ENCODE data around the gene ACTL10. TPM values are rescaled to one million over a fixed set of nuclear protein-coding genes. Genes with fewer than 3 reads are reported as not detected.

Gene ACTL10
- total and polyA plus RNA-seq, 2 of the 13 experiments (the other 11 are each of a cell fraction or from before 2014, with no cell fraction given), result not detected

DNA sequence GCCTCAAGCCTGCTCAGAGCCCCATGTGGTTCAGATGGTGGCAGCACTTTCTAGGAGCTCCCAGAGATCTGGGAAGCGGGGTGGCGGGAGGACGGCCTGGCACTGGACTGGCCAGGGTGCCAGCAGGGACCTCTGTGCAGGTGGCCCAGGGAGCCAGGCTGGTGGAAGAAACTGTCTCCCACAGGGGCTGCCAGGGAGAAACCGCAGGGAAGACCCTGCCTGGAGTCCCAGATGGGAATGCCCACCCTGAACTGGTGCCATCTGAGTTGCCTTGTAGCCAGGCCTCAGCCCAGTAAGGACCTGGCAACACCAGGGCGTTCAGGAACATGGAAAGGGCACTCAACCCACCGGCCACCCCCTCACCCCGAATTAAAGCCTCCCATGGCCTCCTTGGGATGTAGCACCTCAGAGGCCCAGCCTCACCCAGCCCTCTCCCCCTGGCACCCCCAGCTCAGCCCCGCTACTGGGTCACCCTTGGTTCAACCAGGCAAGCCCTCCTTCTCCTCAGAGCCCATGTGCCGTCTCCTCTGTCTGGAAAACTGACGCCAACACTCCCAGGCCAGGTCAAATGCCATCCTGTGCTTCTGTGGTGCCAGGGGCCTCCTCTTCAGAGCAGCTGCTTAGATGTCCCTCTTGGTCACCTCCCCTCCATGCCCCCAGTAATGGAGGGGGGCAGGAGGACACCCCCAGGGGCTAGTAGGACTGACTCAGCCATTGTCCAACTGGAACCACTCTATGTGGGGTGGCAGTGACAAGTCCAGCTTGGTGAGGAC lies 10.5 kb upstream of the ACTL10 start (continued):
- TF ChIP-seq ZFP62 (CRISPR knock-in tag; IDR thresholded peaks at IDR 0.05) (no peak), MTF1 (CRISPR knock-in tag; IDR thresholded peaks at IDR 0.05) (no peak), YEATS4 (CRISPR knock-in tag; IDR thresholded peaks at IDR 0.05; ENCODE audit: borderline replicate concordance) (no peak), POLR2A (IDR thresholded peaks at IDR 0.05; ENCODE audit: insufficient read depth in 1 of 2, low read depth in 2 of 2, low read length in 2 of 2) (peak in 1 of 2 experiments; percentile 49; a peak in 2 of 4 replicates), BHLHE40 (IDR thresholded peaks at IDR 0.05; ENCODE audit: low read length) (no peak), HNRNPL (IDR thresholded peaks at IDR 0.05; ENCODE audit: low read depth, low read length) (0 out of 2 replicates have a peak, but pooled peaks have one; percentile 48), SP4 (CRISPR knock-in tag; IDR thresholded peaks at IDR 0.05) (no peak), AKAP8 (CRISPR knock-in tag; IDR thresholded peaks at IDR 0.05) (0 out of 2 replicates have a peak, but pooled peaks have one; percentile 20), AGO1 (IDR thresholded peaks at IDR 0.05; ENCODE audit: low read depth, low read length, poor library complexity, severe bottlenecking) (peak; percentile 28), AGO2 (optimal IDR thresholded peaks at IDR 0.05; ENCODE audit: low read depth, low read length) (peak; percentile 75)
- TF ChIP-seq, protein P1, sequence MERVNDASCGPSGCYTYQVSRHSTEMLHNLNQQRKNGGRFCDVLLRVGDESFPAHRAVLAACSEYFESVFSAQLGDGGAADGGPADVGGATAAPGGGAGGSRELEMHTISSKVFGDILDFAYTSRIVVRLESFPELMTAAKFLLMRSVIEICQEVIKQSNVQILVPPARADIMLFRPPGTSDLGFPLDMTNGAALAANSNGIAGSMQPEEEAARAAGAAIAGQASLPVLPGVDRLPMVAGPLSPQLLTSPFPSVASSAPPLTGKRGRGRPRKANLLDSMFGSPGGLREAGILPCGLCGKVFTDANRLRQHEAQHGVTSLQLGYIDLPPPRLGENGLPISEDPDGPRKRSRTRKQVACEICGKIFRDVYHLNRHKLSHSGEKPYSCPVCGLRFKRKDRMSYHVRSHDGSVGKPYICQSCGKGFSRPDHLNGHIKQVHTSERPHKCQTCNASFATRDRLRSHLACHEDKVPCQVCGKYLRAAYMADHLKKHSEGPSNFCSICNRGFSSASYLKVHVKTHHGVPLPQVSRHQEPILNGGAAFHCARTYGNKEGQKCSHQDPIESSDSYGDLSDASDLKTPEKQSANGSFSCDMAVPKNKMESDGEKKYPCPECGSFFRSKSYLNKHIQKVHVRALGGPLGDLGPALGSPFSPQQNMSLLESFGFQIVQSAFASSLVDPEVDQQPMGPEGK (CRISPR knock-in tag; IDR thresholded peaks at IDR 0.05), result no peak
- TF ChIP-seq, protein P2, sequence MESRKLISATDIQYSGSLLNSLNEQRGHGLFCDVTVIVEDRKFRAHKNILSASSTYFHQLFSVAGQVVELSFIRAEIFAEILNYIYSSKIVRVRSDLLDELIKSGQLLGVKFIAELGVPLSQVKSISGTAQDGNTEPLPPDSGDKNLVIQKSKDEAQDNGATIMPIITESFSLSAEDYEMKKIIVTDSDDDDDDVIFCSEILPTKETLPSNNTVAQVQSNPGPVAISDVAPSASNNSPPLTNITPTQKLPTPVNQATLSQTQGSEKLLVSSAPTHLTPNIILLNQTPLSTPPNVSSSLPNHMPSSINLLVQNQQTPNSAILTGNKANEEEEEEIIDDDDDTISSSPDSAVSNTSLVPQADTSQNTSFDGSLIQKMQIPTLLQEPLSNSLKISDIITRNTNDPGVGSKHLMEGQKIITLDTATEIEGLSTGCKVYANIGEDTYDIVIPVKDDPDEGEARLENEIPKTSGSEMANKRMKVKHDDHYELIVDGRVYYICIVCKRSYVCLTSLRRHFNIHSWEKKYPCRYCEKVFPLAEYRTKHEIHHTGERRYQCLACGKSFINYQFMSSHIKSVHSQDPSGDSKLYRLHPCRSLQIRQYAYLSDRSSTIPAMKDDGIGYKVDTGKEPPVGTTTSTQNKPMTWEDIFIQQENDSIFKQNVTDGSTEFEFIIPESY (CRISPR knock-in tag; IDR thresholded peaks at IDR 0.05), result peak; percentile 63; the same call in 1 of the 2 replicates
- TF ChIP-seq, protein P3, sequence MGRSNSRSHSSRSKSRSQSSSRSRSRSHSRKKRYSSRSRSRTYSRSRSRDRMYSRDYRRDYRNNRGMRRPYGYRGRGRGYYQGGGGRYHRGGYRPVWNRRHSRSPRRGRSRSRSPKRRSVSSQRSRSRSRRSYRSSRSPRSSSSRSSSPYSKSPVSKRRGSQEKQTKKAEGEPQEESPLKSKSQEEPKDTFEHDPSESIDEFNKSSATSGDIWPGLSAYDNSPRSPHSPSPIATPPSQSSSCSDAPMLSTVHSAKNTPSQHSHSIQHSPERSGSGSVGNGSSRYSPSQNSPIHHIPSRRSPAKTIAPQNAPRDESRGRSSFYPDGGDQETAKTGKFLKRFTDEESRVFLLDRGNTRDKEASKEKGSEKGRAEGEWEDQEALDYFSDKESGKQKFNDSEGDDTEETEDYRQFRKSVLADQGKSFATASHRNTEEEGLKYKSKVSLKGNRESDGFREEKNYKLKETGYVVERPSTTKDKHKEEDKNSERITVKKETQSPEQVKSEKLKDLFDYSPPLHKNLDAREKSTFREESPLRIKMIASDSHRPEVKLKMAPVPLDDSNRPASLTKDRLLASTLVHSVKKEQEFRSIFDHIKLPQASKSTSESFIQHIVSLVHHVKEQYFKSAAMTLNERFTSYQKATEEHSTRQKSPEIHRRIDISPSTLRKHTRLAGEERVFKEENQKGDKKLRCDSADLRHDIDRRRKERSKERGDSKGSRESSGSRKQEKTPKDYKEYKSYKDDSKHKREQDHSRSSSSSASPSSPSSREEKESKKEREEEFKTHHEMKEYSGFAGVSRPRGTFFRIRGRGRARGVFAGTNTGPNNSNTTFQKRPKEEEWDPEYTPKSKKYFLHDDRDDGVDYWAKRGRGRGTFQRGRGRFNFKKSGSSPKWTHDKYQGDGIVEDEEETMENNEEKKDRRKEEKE (IDR thresholded peaks at IDR 0.05), result no peak
